K562 (cell line): ENCODE results near the gene HGD. TPM values are rescaled to one million over a fixed set of nuclear protein-coding genes. Genes with fewer than 3 reads are reported as not detected.

Experiments
- ZNF165 ChIP-seq: fragments of 250-450 bp; sonication (Bioruptor Pico); IDR thresholded peaks from 2 replicates; pipeline ENCODE4 v1.4.0; 2020; ENCODE audit warnings: borderline replicate concordance
- ZNF407 ChIP-seq: fragments of 450-650 bp; IDR thresholded peaks from 2 replicates; pipeline ENCODE4 v1.6.1; 2016; ENCODE audit warnings: low read depth
- polyA plus RNA-seq, 8 experiments: library from polyadenylated mRNA; depleted of rRNA in 4 of 8; stranded (reverse) in 5 of 8; unstranded in 3 of 8; fragments of >200 nt; fragmentation: Nextera tagmentation in 2 of 8; fragmentation: Illumina TruSeq in 1 of 8; extraction: Ambion mirVana in 2 of 8; extraction: Trizol in 1 of 8; gene quantifications; 2 replicates each; pipeline versions ENCODE4 v1.2.1 to v1.2.3, GENCODE V29; 2011 to 2014; ENCODE audit warnings: inconsistent platforms in 1 of 8, missing spikeins in 1 of 8
- total RNA-seq, 7 experiments: library from RNA; depleted of rRNA in 6 of 7; stranded (reverse); fragments of >200 nt in 6 of 7; fragmentation: Illumina TruSeq in 2 of 7; extraction: Trizol in 2 of 7; gene quantifications; 2 replicates each; pipeline versions ENCODE4 v1.2.1 to v1.2.3, GENCODE V29; 2011 to 2021; ENCODE audit warnings: low replicate concordance in 1 of 7

The HGD gene
- total and polyA plus RNA-seq, 9 of the 15 experiments (the other 6 are each of a cell fraction or from before 2014, with no cell fraction given) = 0.08 to 0.25 (median 0.17) TPM; not detected in 4

- TF ChIP-seq ZNF407 (no peak), ZNF165 (CRISPR knock-in tag) (no peak)
- TF ChIP-seq, all 486 proteins: peak for 16
Measured at GRCh38 chr3:120595788-120596115, 86.3 kb downstream of the HGD start (continued).
